Common myeloid progenitor, CD34-positive (primary cell): ENCODE results near the gene SLIT2.

ENCODE experiments used
- CTCF ChIA-PET: fragments of 350-600 bp; sonication (Branson Sonifier 250); formaldehyde crosslinking; loops from one replicate; lab custom pipeline; 2021; ENCODE audit warnings: antibody characterized with exemption; lab: Charles Lee
- POLR2A ChIA-PET: fragments of 350-600 bp; sonication (Branson Sonifier 250); formaldehyde crosslinking; loops from one replicate; lab custom pipeline; 2021; ENCODE audit warnings: antibody characterized with exemption; lab: Charles Lee
- DNase-seq, 3 donors: peaks; one replicate each; pipeline versions ENCODE4 v3.0.0 to v3.0.0-alpha.2; 2013
- H3K27ac ChIP-seq, 2 experiments: 1 replicate in 1 of 2; 2 replicates in 1 of 2; pipeline ENCODE4 v1.7.0; 2013; ENCODE audit warnings: inconsistent platforms in 2 of 2, low read length in 2 of 2, mild to moderate bottlenecking in 2 of 2, low read depth in 1 of 2, moderate library complexity in 1 of 2; ENCODE audit not compliant: severe bottlenecking in 2 of 2, insufficient read depth in 1 of 2, poor library complexity in 1 of 2
- H3K27me3 ChIP-seq, 5 experiments: replicated peaks in 2 of 5; 1 replicate in 3 of 5; 2 replicates in 2 of 5; pipeline versions ENCODE4 v1.6.1 to v1.7.0; 2013; ENCODE audit warnings: low read length in 4 of 5, mild to moderate bottlenecking in 2 of 5, moderate library complexity in 2 of 5, inconsistent platforms in 1 of 5; ENCODE audit not compliant: insufficient read depth in 5 of 5, control insufficient read depth in 4 of 5
- H3K36me3 ChIP-seq, 4 experiments: 1 replicate in 2 of 4; 2 replicates in 2 of 4; pipeline versions ENCODE4 v1.6.1 to v1.7.0; 2013; ENCODE audit warnings: low read length in 3 of 4, control low read depth in 1 of 4, mild to moderate bottlenecking in 1 of 4; ENCODE audit not compliant: control insufficient read depth in 4 of 4, insufficient read depth in 4 of 4
- H3K4me1 ChIP-seq, 4 experiments: 1 replicate in 3 of 4; 2 replicates in 1 of 4; pipeline versions ENCODE4 v1.6.1 to v1.7.1; 2013; ENCODE audit warnings: low read length in 3 of 4, mild to moderate bottlenecking in 3 of 4, control low read depth in 1 of 4, inconsistent platforms in 1 of 4, moderate library complexity in 1 of 4; ENCODE audit not compliant: control insufficient read depth in 4 of 4, insufficient read depth in 4 of 4; ENCODE audit errors: control extremely low read depth in 1 of 4
- H3K4me3 ChIP-seq, 7 experiments: 1 replicate in 4 of 7; 2 replicates in 3 of 7; pipeline versions ENCODE4 v1.5.1 to v1.7.0; 2013; ENCODE audit warnings: mild to moderate bottlenecking in 7 of 7, low read length in 6 of 7, moderate library complexity in 6 of 7, inconsistent platforms in 2 of 7, low read depth in 2 of 7, control low read depth in 1 of 7; ENCODE audit not compliant: insufficient read depth in 4 of 7, control insufficient read depth in 1 of 7; ENCODE audit errors: extremely low read depth in 1 of 7
- H3K9me3 ChIP-seq, 5 experiments: 1 replicate in 4 of 5; 2 replicates in 1 of 5; pipeline versions ENCODE4 v1.6.1 to v1.7.1; 2013; ENCODE audit warnings: low read length in 4 of 5, mild to moderate bottlenecking in 2 of 5, inconsistent platforms in 1 of 5, low read depth in 1 of 5, moderate library complexity in 1 of 5; ENCODE audit not compliant: control insufficient read depth in 4 of 5, insufficient read depth in 2 of 5; ENCODE audit errors: control extremely low read depth in 1 of 5
- WGBS: methylation state at CpG from one replicate; pipeline ENCODE4 v1.1.5; 2013; ENCODE audit not compliant: insufficient coverage; 5-methylcytosine and 5-hydroxymethylcytosine counted together

The SLIT2 gene

GRCh38 chr4:20255251-20255586, 3.5 kb downstream of the SLIT2 start:
- 0% methylated on average over 1 of the region's 8 CpGs for WGBS
- DNase-seq = no peak
- Histone ChIP-seq H3K9me3 (peaks cover 0 to 3% (median 0%) of the 10 kb centered on the region in 5 experiments), H3K36me3 (no peaks in the 10 kb centered on the region), H3K27ac (no peak overlapping the region), H3K4me1 (peaks cover 0 to 39% (median 23%) of the 10 kb centered on the region in 4 experiments), H3K4me3 (no peak overlapping the region), H3K27me3 (peaks cover 13 to 79% (median 58%) of the 10 kb centered on the region in 5 experiments)
- CTCF ChIA-PET = no interaction called here
- POLR2A ChIA-PET = no interaction called here

- no peaks in the 10 kb centered on the region for H3K36me3 ChIP-seq
- POLR2A ChIA-PET = no interaction called here
- H3K27ac ChIP-seq = no peak overlapping the region
- CTCF ChIA-PET = no interaction called here
- H3K27me3 ChIP-seq = peaks cover 13 to 77% (median 53%) of the 10 kb centered on the region in 5 experiments
- 31% methylated on average over 2 of the region's 4 CpGs for WGBS
- DNase-seq = no peak
- peaks cover 0 to 39% (median 23%) of the 10 kb centered on the region in 4 experiments for H3K4me1 ChIP-seq
- no peak overlapping the region for H3K4me3 ChIP-seq
- peaks cover 0 to 3% (median 0%) of the 10 kb centered on the region in 5 experiments for H3K9me3 ChIP-seq
These were observed 4.1 kb downstream of the SLIT2 start for GRCh38 chr4:20255823-20256222.

- H3K9me3 ChIP-seq = peaks cover 0 to 3% (median 0%) of the 10 kb centered on the region in 5 experiments
- WGBS = 100% methylated on average over 1 of the region's 2 CpGs
- H3K36me3 ChIP-seq = no peaks in the 10 kb centered on the region
- no peak overlapping the region for H3K27ac ChIP-seq
- CTCF ChIA-PET = no interaction called here
- H3K27me3 ChIP-seq = peaks cover 13 to 76% (median 47%) of the 10 kb centered on the region in 5 experiments
- H3K4me3 ChIP-seq = no peak overlapping the region
- H3K4me1 ChIP-seq = peaks cover 0 to 36% (median 22%) of the 10 kb centered on the region in 4 experiments
- DNase-seq = no peak
- POLR2A ChIA-PET = no interaction called here
These were observed 4.7 kb downstream of the SLIT2 start for GRCh38 chr4:20256381-20256881.

GRCh38 chr4:20259707-20260106, 8.0 kb downstream of the SLIT2 start:
- no peak overlapping the region for H3K27ac ChIP-seq
- H3K4me3 ChIP-seq = no peak overlapping the region
- ChIA-PET POLR2A (interaction anchor here (0.5 kb wide), 1 partner anchor 1023 kb away, joined by 3 read pairs; no protein-coding TSS in a partner anchor), CTCF (no interaction called here)
- H3K36me3 ChIP-seq = no peaks in the 10 kb centered on the region
- no peak for DNase-seq
- peaks cover 0 to 7% (median 2%) of the 10 kb centered on the region in 4 experiments for H3K4me1 ChIP-seq
- peaks cover 11 to 60% (median 37%) of the 10 kb centered on the region in 5 experiments for H3K27me3 ChIP-seq
- H3K9me3 ChIP-seq = no peaks in the 10 kb centered on the region

GRCh38 chr4:20260821-20261220, 9.1 kb downstream of the SLIT2 start:
- Histone ChIP-seq H3K27me3 (peaks cover 2 to 52% (median 28%) of the 10 kb centered on the region in 5 experiments), H3K27ac (no peak overlapping the region), H3K9me3 (no peaks in the 10 kb centered on the region), H3K36me3 (no peaks in the 10 kb centered on the region), H3K4me3 (no peak overlapping the region), H3K4me1 (no peaks in the 10 kb centered on the region)
- peak in 2 of 3 donors; percentile 53 to 65 for DNase-seq
- CTCF ChIA-PET = no interaction called here
- POLR2A ChIA-PET = no interaction called here
- WGBS = 0% methylated on average over 2 of the region's 2 CpGs

GRCh38 chr4:20262221-20262620, 10.5 kb downstream of the SLIT2 start:
- CTCF ChIA-PET = no interaction called here
- no peak overlapping the region for H3K4me3 ChIP-seq
- no peaks in the 10 kb centered on the region for H3K4me1 ChIP-seq
- DNase-seq = no peak
- H3K27ac ChIP-seq = no peak overlapping the region
- H3K27me3 ChIP-seq = peaks cover 0 to 42% (median 15%) of the 10 kb centered on the region in 5 experiments
- no peaks in the 10 kb centered on the region for H3K9me3 ChIP-seq
- no peaks in the 10 kb centered on the region for H3K36me3 ChIP-seq
- POLR2A ChIA-PET = no interaction called here
- WGBS = 100% methylated on average over 2 of the region's 2 CpGs

GRCh38 chr4:20264688-20265087, 13.0 kb downstream of the SLIT2 start:
- Histone ChIP-seq H3K36me3 (no peaks in the 10 kb centered on the region), H3K27ac (no peak overlapping the region), H3K4me3 (no peak overlapping the region), H3K9me3 (no peaks in the 10 kb centered on the region), H3K27me3 (peaks cover 0 to 37% (median 5%) of the 10 kb centered on the region in 5 experiments), H3K4me1 (no peaks in the 10 kb centered on the region)
- POLR2A ChIA-PET = no interaction called here
- CTCF ChIA-PET = interaction anchor here (0.5 to 1.4 kb wide), 3 partner anchors 12 to 232 kb away, joined by 3 read pairs; no protein-coding TSS in a partner anchor
- DNase-seq = no peak
